ENCODE measurements around the gene ZIC1. TPM values are rescaled to one million over a fixed set of nuclear protein-coding genes. Genes with fewer than 3 reads are reported as not detected.

ZIC1 gene
- total RNA-seq, 1 experiment from 2014 or later: not detected

DNA sequence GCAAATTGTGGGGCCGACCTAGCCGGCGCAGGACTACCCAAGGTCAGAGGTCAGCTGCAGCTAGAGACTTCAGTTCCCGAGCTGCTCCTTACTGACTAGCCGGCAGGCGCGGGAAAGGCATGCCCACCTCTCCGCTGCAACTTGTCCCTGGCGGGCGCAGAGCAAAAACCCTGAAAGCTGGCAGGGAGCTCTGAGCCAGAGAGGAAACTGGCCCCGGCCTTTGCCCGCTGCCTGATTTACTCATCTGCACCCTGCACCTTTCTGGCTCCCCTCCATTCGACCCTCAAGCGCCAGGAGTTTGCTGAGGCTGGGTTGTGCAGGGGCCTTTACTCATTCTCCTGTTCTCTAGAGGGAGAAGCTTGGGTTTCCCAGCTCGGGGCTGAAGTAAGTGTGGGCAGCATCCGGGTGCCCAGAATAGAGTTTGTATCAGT lies 4.3 kb upstream of the ZIC1 start:
- Histone ChIP-seq H3F3A (ENCODE audit: insufficient read depth, low read depth) (no peaks in the 10 kb centered on the region), H3K9me3 (ENCODE audit: insufficient read depth, low read depth) (no peaks in the 10 kb centered on the region), H3K79me2 (ENCODE audit: low read depth) (no peaks in the 10 kb centered on the region), H3K9me2 (ENCODE audit: insufficient read depth) (no peaks in the 10 kb centered on the region), H3K4me2 (no peak overlapping the region), H2AFZ (no peak overlapping the region), H3K27ac (no peak overlapping the region), H3K36me3 (ENCODE audit: low read depth) (no peaks in the 10 kb centered on the region), H3K4me3 (no peak overlapping the region), H3K4me1 (replicated peaks; ENCODE audit: insufficient read depth) (no peaks in the 10 kb centered on the region), H3K27me3 (ENCODE audit: insufficient read depth, low read depth) (no peaks in the 10 kb centered on the region), H4K20me1 (ENCODE audit: insufficient read depth) (no peaks in the 10 kb centered on the region)
- no TSS peak for BruUV-seq (replicated peaks)
- intact Hi-C loops (cut with micrococcal nuclease; ENCODE audit: unreplicated experiment): no loop called here
- no peak for DNase-seq
- CTCF ChIA-PET: no interaction called here
- TF ChIP-seq, protein P1, sequence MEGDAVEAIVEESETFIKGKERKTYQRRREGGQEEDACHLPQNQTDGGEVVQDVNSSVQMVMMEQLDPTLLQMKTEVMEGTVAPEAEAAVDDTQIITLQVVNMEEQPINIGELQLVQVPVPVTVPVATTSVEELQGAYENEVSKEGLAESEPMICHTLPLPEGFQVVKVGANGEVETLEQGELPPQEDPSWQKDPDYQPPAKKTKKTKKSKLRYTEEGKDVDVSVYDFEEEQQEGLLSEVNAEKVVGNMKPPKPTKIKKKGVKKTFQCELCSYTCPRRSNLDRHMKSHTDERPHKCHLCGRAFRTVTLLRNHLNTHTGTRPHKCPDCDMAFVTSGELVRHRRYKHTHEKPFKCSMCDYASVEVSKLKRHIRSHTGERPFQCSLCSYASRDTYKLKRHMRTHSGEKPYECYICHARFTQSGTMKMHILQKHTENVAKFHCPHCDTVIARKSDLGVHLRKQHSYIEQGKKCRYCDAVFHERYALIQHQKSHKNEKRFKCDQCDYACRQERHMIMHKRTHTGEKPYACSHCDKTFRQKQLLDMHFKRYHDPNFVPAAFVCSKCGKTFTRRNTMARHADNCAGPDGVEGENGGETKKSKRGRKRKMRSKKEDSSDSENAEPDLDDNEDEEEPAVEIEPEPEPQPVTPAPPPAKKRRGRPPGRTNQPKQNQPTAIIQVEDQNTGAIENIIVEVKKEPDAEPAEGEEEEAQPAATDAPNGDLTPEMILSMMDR (conservative IDR thresholded peaks at IDR 0.05): no peak
- TF ChIP-seq EZH2 (IDR thresholded peaks at IDR 0.05; ENCODE audit: low read depth): no peak
- POLR2A ChIA-PET (ENCODE audit: unreplicated experiment): no interaction called here

DNA sequence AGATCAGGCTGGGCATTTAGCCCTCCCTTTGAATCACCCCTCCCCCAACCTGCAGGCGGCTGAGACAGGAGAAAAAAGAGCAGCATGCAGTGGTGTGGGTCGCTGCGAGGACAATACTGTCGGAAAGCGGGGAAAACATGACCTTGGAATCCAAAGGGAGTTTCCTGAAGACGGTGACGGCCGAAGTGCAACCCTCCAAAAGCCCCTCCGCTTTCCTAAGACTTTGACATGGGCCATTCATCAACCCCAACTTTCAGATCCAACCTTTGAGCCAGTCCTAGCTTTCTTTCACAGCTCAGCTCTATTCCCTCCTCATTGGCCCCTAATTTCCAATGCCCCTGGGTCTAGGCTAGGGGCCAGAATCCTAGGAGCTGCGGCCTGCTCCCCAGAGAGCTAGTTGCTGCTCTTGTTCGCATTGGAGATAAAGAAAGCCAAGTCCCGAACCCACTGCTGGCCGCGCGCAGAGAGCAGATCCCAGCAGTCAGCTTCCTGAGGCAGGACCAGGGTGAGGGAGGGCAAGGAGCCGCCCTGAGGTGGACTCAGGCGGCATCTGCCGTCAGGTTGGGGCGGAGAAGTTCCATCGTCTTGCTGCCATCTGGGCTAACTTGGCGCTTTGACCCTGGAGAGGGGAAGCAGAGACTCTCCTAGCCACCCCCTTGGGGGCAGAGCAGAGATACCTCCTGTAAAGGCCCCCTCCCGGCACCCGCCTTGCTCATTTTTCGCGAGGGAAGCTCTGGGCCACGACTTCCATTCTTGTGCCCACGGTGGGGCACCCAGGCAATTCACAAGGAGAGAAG lies 3.7 kb upstream of the ZIC1 start:
- DNase-seq: no peak
- no peaks in the 10 kb centered on the region for H3K27me3 ChIP-seq (ENCODE audit: insufficient read depth, low read depth)
- TF ChIP-seq EZH2 (IDR thresholded peaks at IDR 0.05; ENCODE audit: low read depth): no peak
- TF ChIP-seq, protein P1 (conservative IDR thresholded peaks at IDR 0.05): no peak
- no peaks in the 10 kb centered on the region for H3K9me2 ChIP-seq (ENCODE audit: insufficient read depth)
- H3K4me1 ChIP-seq (replicated peaks; ENCODE audit: insufficient read depth): no peaks in the 10 kb centered on the region
- H3K27ac ChIP-seq: no peak overlapping the region
- no peaks in the 10 kb centered on the region for H3K36me3 ChIP-seq (ENCODE audit: low read depth)
- no peak overlapping the region for H2AFZ ChIP-seq
- no TSS peak for BruUV-seq (replicated peaks)
- intact Hi-C loops (cut with micrococcal nuclease; ENCODE audit: unreplicated experiment): no loop called here
- H3K79me2 ChIP-seq (ENCODE audit: low read depth): no peaks in the 10 kb centered on the region
- H3F3A ChIP-seq (ENCODE audit: insufficient read depth, low read depth): no peaks in the 10 kb centered on the region
- no peaks in the 10 kb centered on the region for H4K20me1 ChIP-seq (ENCODE audit: insufficient read depth)
- ChIA-PET CTCF (no interaction called here), POLR2A (ENCODE audit: unreplicated experiment) (no interaction called here)
- no peak overlapping the region for H3K4me3 ChIP-seq
- H3K4me2 ChIP-seq: no peak overlapping the region
- H3K9me3 ChIP-seq (ENCODE audit: insufficient read depth, low read depth): no peaks in the 10 kb centered on the region

DNA sequence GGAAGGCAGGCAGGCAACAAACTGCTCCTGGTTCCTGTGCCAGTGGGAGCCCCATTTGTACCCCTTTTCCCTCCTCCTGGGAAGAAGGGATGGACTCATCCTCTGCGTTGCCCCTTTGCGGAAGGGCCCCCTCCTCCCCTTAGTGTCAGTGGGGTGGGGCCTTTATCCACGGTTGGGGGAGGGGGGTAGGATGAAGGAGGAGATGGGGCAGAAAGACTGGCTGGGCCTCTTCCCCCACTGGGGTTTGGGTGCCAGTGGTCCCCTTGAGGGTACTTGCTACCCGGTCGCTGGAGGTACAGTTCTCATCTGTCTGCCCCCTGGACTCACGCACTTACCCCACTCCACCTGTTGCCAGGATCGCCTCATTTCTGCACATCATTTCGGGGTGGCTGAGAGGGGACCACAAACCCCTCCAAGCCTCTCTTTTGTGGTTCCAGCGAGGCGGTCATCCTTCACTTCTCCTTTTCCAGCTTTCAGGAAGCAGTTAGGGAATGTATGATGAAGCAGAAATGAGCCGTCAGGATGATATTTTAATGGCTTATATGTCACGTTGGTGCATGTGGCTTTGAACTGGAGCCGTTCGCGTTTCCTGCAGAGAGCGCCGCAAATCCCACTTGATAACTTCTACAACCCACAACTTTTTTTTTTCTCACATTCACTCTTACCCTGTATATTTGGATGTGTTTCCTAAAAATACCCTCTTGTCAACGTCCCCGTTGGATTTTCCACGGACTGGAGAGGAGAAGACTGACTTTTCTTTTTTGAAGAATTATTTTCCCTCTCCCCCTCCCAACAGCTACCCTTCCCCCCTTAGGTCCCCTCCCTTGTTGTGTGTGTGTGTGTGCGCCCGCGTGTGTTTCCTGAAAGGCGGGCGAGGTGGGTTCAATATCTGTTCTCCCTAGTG lies 2.9 kb upstream of the ZIC1 start, which contains the start of gene ZIC4:
Gene ZIC4, minus strand, starts transcription at position 516 of the 904 bp plus-strand sequence. CDS start 3,746 bp downstream, outside the sequence.
- POLR2A ChIA-PET (ENCODE audit: unreplicated experiment): no interaction called here
- intact Hi-C loops (cut with micrococcal nuclease; ENCODE audit: unreplicated experiment): no loop called here
- H3K9me2 ChIP-seq (ENCODE audit: insufficient read depth): no peaks in the 10 kb centered on the region
- CTCF ChIA-PET: no interaction called here
- H3K4me1 ChIP-seq (replicated peaks; ENCODE audit: insufficient read depth): no peaks in the 10 kb centered on the region
- H3K4me3 ChIP-seq: no peak within 1 kb of the TSS
- no TSS peak for BruUV-seq (replicated peaks)
- no peaks in the 10 kb centered on the region for H3K27me3 ChIP-seq (ENCODE audit: insufficient read depth, low read depth)
- H3K4me2 ChIP-seq: no peak within 1 kb of the TSS
- no peak within 1 kb of the TSS for H2AFZ ChIP-seq
- no peak within 1 kb of the TSS for H3K27ac ChIP-seq
- no peaks in the 10 kb centered on the region for H3K79me2 ChIP-seq (ENCODE audit: low read depth)
- H3F3A ChIP-seq (ENCODE audit: insufficient read depth, low read depth): no peaks in the 10 kb centered on the region
- H3K36me3 ChIP-seq (ENCODE audit: low read depth): no peaks in the 10 kb centered on the region
- no peaks in the 10 kb centered on the region for H4K20me1 ChIP-seq (ENCODE audit: insufficient read depth)
- DNase-seq: no peak
- TF ChIP-seq, protein P1 (conservative IDR thresholded peaks at IDR 0.05): no peak
- TF ChIP-seq EZH2 (IDR thresholded peaks at IDR 0.05; ENCODE audit: low read depth): no peak
- no peaks in the 10 kb centered on the region for H3K9me3 ChIP-seq (ENCODE audit: insufficient read depth, low read depth)

Data from PC-9 (cell line).